Cardiac fibroblast (primary cell): ENCODE measurements around the gene SDK1.
A peak's percentile ranks its signal among the peaks of the same experiment; 100 is the strongest.

Experiments used
- DNase-seq, 2 donors: peaks; one replicate each; pipeline versions ENCODE4 v3.0.0 to v3.0.0-alpha.2; 2010; ENCODE audit warnings: low read depth in 2 of 2
- H3K4me3 ChIP-seq, 2 donors: replicated peaks in 1 of 2; 1 replicate in 1 of 2; 2 replicates in 1 of 2; pipeline ENCODE4 v1.5.1; 2011; ENCODE audit warnings: low read depth in 2 of 2, low read length in 2 of 2, mild to moderate bottlenecking in 2 of 2, moderate library complexity in 1 of 2
- CTCF ChIP-seq: IDR thresholded peaks from one replicate; pipeline ENCODE4 v1.5.1; 2011; ENCODE audit warnings: low read depth, mild to moderate bottlenecking, low read length, inconsistent platforms

The SDK1 gene

GRCh38 chr7:3859431-3859830 lies 558.4 kb downstream of the SDK1 start:
- TF ChIP-seq CTCF, result no peak
- no peak for DNase-seq
- H3K4me3 ChIP-seq, result no peak overlapping the region

GRCh38 chr7:3860932-3861331 lies 559.9 kb downstream of the SDK1 start:
- DNase-seq, result no peak
- no peak overlapping the region for H3K4me3 ChIP-seq
- TF ChIP-seq CTCF, result no peak

- peak in 1 of 2 donors; percentile 21 for DNase-seq
- no peak for TF ChIP-seq CTCF
- H3K4me3 ChIP-seq, result no peak overlapping the region
Measured at GRCh38 chr7:3861386-3861785, 560.3 kb downstream of the SDK1 start.

- H3K4me3 ChIP-seq, result no peak overlapping the region
- TF ChIP-seq CTCF, result no peak
- peak; percentile 72 to 94 for DNase-seq
Measured at GRCh38 chr7:3861941-3862340, 560.9 kb downstream of the SDK1 start.

GRCh38 chr7:3862774-3863173 lies 561.7 kb downstream of the SDK1 start:
- no peak for DNase-seq
- no peak for TF ChIP-seq CTCF
- no peak overlapping the region for H3K4me3 ChIP-seq

GRCh38 chr7:3866277-3866676 lies 565.2 kb downstream of the SDK1 start:
- no peak overlapping the region for H3K4me3 ChIP-seq
- TF ChIP-seq CTCF, result no peak
- DNase-seq, result no peak

GRCh38 chr7:3867863-3868262 lies 566.8 kb downstream of the SDK1 start:
- no peak for TF ChIP-seq CTCF
- H3K4me3 ChIP-seq, result no peak overlapping the region
- peak; percentile 53 to 88 for DNase-seq
